Stimulated activated CD8-positive, alpha-beta memory T cell treated with anti-CD3 and anti-CD28 coated beads, Interleukin-7, amount 100 ng/mL, for 1 hour (primary cell): ENCODE measurements around the gene SLC40A1.

ENCODE experiments used
- DNase-seq, 2 donors: peaks; one replicate each; pipeline ENCODE4 v3.0.0-alpha.2; 2020; ENCODE audit warnings: low read depth in 2 of 2

Gene SLC40A1

GRCh38 chr2:189541591-189541990, 39.0 kb downstream of the SLC40A1 start:
- no peak for DNase-seq

GRCh38 chr2:189540551-189540950, 40.0 kb downstream of the SLC40A1 start:
- no peak for DNase-seq

- DNase-seq: no peak
Measured at GRCh38 chr2:189538402-189538801, 42.2 kb downstream of the SLC40A1 start.

GRCh38 chr2:189536830-189537229, 43.8 kb downstream of the SLC40A1 start:
- DNase-seq: no peak

- DNase-seq: no peak
Measured at GRCh38 chr2:189534854-189535832, 45.4 kb downstream of the SLC40A1 start.

GRCh38 chr2:189533288-189534035, 47.1 kb downstream of the SLC40A1 start:
- DNase-seq: no peak

GRCh38 chr2:189530965-189531637, 49.5 kb downstream of the SLC40A1 start:
- DNase-seq: no peak

- no peak for DNase-seq
Measured at GRCh38 chr2:189528617-189529016, 52.0 kb downstream of the SLC40A1 start.

- no peak for DNase-seq
Measured at GRCh38 chr2:189527812-189528592, 52.6 kb downstream of the SLC40A1 start.

GRCh38 chr2:189527041-189527750, 53.4 kb downstream of the SLC40A1 start:
- DNase-seq: no peak

- no peak for DNase-seq
Measured at GRCh38 chr2:189526241-189526640, 54.3 kb downstream of the SLC40A1 start.

- no peak for DNase-seq
Measured at GRCh38 chr2:189524746-189525145, 55.8 kb downstream of the SLC40A1 start.

- no peak for DNase-seq
Measured at GRCh38 chr2:189522435-189523151, 58.0 kb downstream of the SLC40A1 start.

GRCh38 chr2:189521699-189522434, 58.7 kb downstream of the SLC40A1 start:
- DNase-seq: no peak

GRCh38 chr2:189519631-189520387, 60.8 kb downstream of the SLC40A1 start:
- DNase-seq: no peak

GRCh38 chr2:189517847-189518535, 62.6 kb downstream of the SLC40A1 start:
- no peak for DNase-seq

- no peak for DNase-seq
Measured at GRCh38 chr2:189516546-189516945, 64.0 kb downstream of the SLC40A1 start.

- no peak for DNase-seq
Measured at GRCh38 chr2:189515264-189515663, 65.3 kb downstream of the SLC40A1 start.
